ENCODE measurements around the gene PLIN3. TPM values are rescaled to one million over a fixed set of nuclear protein-coding genes. Genes with fewer than 3 reads are reported as not detected.
"Not testable (repeated sequence)": the region's sequence is repeated elsewhere in the genome, so short reads cannot be mapped to it uniquely, and the experiment has no call there.

The PLIN3 gene
- total RNA-seq, 2 donors from 2014 or later, result 80.0 to 80.9 TPM

GRCh38 chr19:4859697-4860096, 7.8 kb downstream of the PLIN3 start:
- no peak for DNase-seq
- H3K4me3 ChIP-seq (ENCODE audit: low read length), result no peak overlapping the region
- H3K27ac Mint-ChIP-seq, result no peak overlapping the region
- peaks cover 59% of the 10 kb centered on the region for H3K36me3 ChIP-seq (ENCODE audit: control insufficient read depth, insufficient read depth, low read length)
- no peak overlapping the region for H3K9ac ChIP-seq (ENCODE audit: extremely low read depth, low read length, poor library complexity, severe bottlenecking)
- H3K4me1 Mint-ChIP-seq, result peaks cover 4% of the 10 kb centered on the region
- no peaks in the 10 kb centered on the region for H3K4me1 ChIP-seq (ENCODE audit: control insufficient read depth, insufficient read depth, low read length)
- peaks cover 54% of the 10 kb centered on the region for H3K36me3 Mint-ChIP-seq (ENCODE audit: low read depth)
- WGBS, 2 experiments (ENCODE audit: insufficient coverage in 1 of 2, insufficient read length in 1 of 2), result 93 to 96% methylated on average over 7 to 11 of the region's 11 CpGs
- H3K27me3 Mint-ChIP-seq (ENCODE audit: insufficient read depth), result no peaks in the 10 kb centered on the region
- H3K27ac ChIP-seq (ENCODE audit: low read depth, low read length), result no peak overlapping the region
- no peaks in the 10 kb centered on the region for H3K9me3 Mint-ChIP-seq
- no peaks in the 10 kb centered on the region for H3K9me3 ChIP-seq (ENCODE audit: control insufficient read depth, low read length)
- no peaks in the 10 kb centered on the region for H3K27me3 ChIP-seq (ENCODE audit: control insufficient read depth, insufficient read depth, low read length, poor library complexity, severe bottlenecking)
- TF ChIP-seq, protein P1, sequence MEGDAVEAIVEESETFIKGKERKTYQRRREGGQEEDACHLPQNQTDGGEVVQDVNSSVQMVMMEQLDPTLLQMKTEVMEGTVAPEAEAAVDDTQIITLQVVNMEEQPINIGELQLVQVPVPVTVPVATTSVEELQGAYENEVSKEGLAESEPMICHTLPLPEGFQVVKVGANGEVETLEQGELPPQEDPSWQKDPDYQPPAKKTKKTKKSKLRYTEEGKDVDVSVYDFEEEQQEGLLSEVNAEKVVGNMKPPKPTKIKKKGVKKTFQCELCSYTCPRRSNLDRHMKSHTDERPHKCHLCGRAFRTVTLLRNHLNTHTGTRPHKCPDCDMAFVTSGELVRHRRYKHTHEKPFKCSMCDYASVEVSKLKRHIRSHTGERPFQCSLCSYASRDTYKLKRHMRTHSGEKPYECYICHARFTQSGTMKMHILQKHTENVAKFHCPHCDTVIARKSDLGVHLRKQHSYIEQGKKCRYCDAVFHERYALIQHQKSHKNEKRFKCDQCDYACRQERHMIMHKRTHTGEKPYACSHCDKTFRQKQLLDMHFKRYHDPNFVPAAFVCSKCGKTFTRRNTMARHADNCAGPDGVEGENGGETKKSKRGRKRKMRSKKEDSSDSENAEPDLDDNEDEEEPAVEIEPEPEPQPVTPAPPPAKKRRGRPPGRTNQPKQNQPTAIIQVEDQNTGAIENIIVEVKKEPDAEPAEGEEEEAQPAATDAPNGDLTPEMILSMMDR (conservative IDR thresholded peaks at IDR 0.05), result no peak
- no peak overlapping the region for H3K4me3 Mint-ChIP-seq

GRCh38 chr19:4856468-4856867, 11.0 kb downstream of the PLIN3 start:
- H3K4me1 Mint-ChIP-seq; H3K9ac ChIP-seq (ENCODE audit: extremely low read depth, low read length, poor library complexity, severe bottlenecking); H3K4me3 ChIP-seq (ENCODE audit: low read length); H3K27ac Mint-ChIP-seq; H3K27ac ChIP-seq (ENCODE audit: low read depth, low read length); H3K4me3 Mint-ChIP-seq; H3K4me1 ChIP-seq (ENCODE audit: control insufficient read depth, insufficient read depth, low read length); DNase-seq; H3K9me3 ChIP-seq (ENCODE audit: control insufficient read depth, low read length); H3K27me3 Mint-ChIP-seq (ENCODE audit: insufficient read depth); H3K9me3 Mint-ChIP-seq; H3K27me3 ChIP-seq (ENCODE audit: control insufficient read depth, insufficient read depth, low read length, poor library complexity, severe bottlenecking): not testable (repeated sequence)
- WGBS, 2 experiments (ENCODE audit: insufficient coverage in 1 of 2, insufficient read length in 1 of 2), result 95% methylated on average over 11 to 12 of the region's 12 CpGs
- H3K36me3 Mint-ChIP-seq (ENCODE audit: low read depth), result peaks cover 58% of the 10 kb centered on the region
- H3K36me3 ChIP-seq (ENCODE audit: control insufficient read depth, insufficient read depth, low read length), result peaks cover 62% of the 10 kb centered on the region

DNA sequence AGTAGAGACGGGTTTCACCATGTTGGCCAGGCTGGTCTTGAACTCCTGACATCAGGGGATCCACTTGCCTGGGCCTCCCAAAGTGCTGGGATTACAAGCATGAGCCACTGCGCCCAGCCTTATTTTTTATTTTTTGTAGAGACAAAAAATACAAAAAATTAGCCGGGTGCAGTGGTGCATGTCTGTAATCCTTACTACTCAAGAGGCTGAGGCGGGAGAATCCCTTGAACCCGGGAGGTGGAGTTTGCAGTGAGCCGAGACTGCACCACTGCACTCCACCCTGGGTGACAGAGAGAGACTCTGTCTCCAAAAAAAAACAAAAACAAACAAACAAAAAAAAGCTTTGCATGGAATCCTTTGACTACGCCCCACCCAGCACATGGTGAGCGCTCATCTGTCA, 14.0 kb downstream of the PLIN3 start:
- not testable (repeated sequence) for H3K4me3 Mint-ChIP-seq; H3K4me3 ChIP-seq (ENCODE audit: low read length); H3K27me3 Mint-ChIP-seq (ENCODE audit: insufficient read depth); DNase-seq; H3K4me1 Mint-ChIP-seq; H3K9ac ChIP-seq (ENCODE audit: extremely low read depth, low read length, poor library complexity, severe bottlenecking); H3K4me1 ChIP-seq (ENCODE audit: control insufficient read depth, insufficient read depth, low read length); H3K27ac ChIP-seq (ENCODE audit: low read depth, low read length); H3K27me3 ChIP-seq (ENCODE audit: control insufficient read depth, insufficient read depth, low read length, poor library complexity, severe bottlenecking); H3K9me3 ChIP-seq (ENCODE audit: control insufficient read depth, low read length); H3K27ac Mint-ChIP-seq; H3K9me3 Mint-ChIP-seq
- WGBS, 2 experiments (ENCODE audit: insufficient coverage in 1 of 2, insufficient read length in 1 of 2), result 85 to 88% methylated on average over 8 of the region's 8 CpGs
- H3K36me3 Mint-ChIP-seq (ENCODE audit: low read depth), result peaks cover 48% of the 10 kb centered on the region
- H3K36me3 ChIP-seq (ENCODE audit: control insufficient read depth, insufficient read depth, low read length), result peaks cover 55% of the 10 kb centered on the region

DNA sequence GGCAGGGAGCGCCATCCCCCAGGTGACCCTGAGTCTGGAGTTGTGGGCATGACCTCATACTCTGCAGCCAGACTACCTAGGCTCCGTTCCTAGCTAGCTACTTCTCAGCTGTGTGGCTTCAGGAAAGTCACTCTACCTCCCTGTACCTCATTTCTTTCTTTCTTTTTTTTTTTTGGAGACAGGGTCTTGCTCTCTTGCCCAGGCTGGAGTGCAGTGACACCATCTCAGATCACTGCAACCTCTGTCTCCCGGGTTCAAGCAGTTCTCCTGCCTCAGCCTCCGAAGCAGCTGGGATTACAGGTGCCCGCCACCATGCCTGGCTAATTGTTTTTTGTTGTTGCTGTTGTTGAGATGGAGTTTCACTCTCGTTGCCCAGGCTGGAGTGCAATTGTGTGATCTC, 15.0 kb downstream of the PLIN3 start:
- no peak overlapping the region for H3K27ac ChIP-seq (ENCODE audit: low read depth, low read length)
- H3K36me3 ChIP-seq (ENCODE audit: control insufficient read depth, insufficient read depth, low read length), result peaks cover 63% of the 10 kb centered on the region
- no peaks in the 10 kb centered on the region for H3K27me3 ChIP-seq (ENCODE audit: control insufficient read depth, insufficient read depth, low read length, poor library complexity, severe bottlenecking)
- no peaks in the 10 kb centered on the region for H3K9me3 ChIP-seq (ENCODE audit: control insufficient read depth, low read length)
- H3K9ac ChIP-seq (ENCODE audit: extremely low read depth, low read length, poor library complexity, severe bottlenecking), result no peak overlapping the region
- TF ChIP-seq, protein P1 (conservative IDR thresholded peaks at IDR 0.05), result no peak
- H3K27ac Mint-ChIP-seq, result no peak overlapping the region
- H3K4me3 Mint-ChIP-seq, result no peak overlapping the region
- no peaks in the 10 kb centered on the region for H3K9me3 Mint-ChIP-seq
- H3K36me3 Mint-ChIP-seq (ENCODE audit: low read depth), result peaks cover 57% of the 10 kb centered on the region
- H3K4me3 ChIP-seq (ENCODE audit: low read length), result no peak overlapping the region
- 97 to 100% methylated on average over 2 to 6 of the region's 6 CpGs for WGBS, 2 experiments (ENCODE audit: insufficient coverage in 1 of 2, insufficient read length in 1 of 2)
- H3K27me3 Mint-ChIP-seq (ENCODE audit: insufficient read depth), result no peaks in the 10 kb centered on the region
- no peaks in the 10 kb centered on the region for H3K4me1 ChIP-seq (ENCODE audit: control insufficient read depth, insufficient read depth, low read length)
- H3K4me1 Mint-ChIP-seq, result peaks cover 4% of the 10 kb centered on the region
- no peak for DNase-seq
